ENCODE data around the gene CDKN2C. TPM values are rescaled to one million over a fixed set of nuclear protein-coding genes. Genes with fewer than 3 reads are reported as not detected.
A peak's percentile ranks its signal among the peaks of the same experiment; 100 is the strongest.

Gene CDKN2C
- total RNA-seq, 1 donor from 2014 or later = 12.8 TPM

DNA sequence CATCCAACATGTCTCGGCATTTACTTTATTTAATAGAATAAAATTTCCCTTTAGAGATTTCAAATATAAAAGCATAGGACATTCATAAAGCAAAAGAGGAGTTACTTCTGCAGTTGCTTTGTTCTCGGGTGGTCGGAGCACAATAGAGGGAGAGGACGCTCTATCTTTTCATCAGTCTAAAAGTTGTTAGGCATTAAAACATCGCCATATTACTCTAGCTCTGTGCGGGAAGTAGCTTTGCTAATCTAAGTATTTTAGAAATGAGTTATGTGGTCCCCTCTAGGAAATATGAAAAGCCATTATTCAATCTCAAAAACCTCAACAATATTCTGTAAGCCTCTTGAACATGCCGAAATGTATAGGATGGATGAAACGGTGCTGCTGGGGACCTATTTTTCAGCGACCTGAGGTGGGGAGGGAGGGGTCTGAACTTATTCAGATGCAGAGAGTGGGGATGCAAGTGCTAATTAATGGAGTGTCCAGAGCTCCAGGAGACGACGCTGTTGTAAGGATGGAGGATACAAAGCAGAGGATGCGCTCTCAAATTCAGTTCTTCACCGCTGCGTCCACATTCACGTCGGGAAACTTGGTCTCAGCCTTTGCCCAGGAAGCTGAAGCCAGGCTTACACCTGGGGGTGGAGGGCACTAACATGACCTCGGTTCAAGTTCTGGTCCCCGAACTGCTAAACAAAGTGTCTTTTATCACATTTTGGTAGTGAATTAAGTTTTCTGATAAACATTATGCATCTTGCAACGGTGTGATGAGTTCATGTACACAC, 6.3 kb downstream of the CDKN2C start:
- no peaks in the 10 kb centered on the region for H3K9me3 ChIP-seq (replicated peaks)
- peak overlapping the region; percentile 92 for H3K4me3 ChIP-seq
- TF ChIP-seq, protein P1, sequence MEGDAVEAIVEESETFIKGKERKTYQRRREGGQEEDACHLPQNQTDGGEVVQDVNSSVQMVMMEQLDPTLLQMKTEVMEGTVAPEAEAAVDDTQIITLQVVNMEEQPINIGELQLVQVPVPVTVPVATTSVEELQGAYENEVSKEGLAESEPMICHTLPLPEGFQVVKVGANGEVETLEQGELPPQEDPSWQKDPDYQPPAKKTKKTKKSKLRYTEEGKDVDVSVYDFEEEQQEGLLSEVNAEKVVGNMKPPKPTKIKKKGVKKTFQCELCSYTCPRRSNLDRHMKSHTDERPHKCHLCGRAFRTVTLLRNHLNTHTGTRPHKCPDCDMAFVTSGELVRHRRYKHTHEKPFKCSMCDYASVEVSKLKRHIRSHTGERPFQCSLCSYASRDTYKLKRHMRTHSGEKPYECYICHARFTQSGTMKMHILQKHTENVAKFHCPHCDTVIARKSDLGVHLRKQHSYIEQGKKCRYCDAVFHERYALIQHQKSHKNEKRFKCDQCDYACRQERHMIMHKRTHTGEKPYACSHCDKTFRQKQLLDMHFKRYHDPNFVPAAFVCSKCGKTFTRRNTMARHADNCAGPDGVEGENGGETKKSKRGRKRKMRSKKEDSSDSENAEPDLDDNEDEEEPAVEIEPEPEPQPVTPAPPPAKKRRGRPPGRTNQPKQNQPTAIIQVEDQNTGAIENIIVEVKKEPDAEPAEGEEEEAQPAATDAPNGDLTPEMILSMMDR (IDR thresholded peaks at IDR 0.05; ENCODE audit: borderline replicate concordance) = no peak
- intact Hi-C loops (cut with micrococcal nuclease) = no loop called here
- H3K36me3 ChIP-seq = no peaks in the 10 kb centered on the region
- H3K27me3 ChIP-seq (ENCODE audit: low read depth) = no peaks in the 10 kb centered on the region
- peaks cover 49% of the 10 kb centered on the region for H3K4me1 ChIP-seq
- DNase-seq = no peak
- peak overlapping the region; percentile 99 for H3K27ac ChIP-seq (replicated peaks)

DNA sequence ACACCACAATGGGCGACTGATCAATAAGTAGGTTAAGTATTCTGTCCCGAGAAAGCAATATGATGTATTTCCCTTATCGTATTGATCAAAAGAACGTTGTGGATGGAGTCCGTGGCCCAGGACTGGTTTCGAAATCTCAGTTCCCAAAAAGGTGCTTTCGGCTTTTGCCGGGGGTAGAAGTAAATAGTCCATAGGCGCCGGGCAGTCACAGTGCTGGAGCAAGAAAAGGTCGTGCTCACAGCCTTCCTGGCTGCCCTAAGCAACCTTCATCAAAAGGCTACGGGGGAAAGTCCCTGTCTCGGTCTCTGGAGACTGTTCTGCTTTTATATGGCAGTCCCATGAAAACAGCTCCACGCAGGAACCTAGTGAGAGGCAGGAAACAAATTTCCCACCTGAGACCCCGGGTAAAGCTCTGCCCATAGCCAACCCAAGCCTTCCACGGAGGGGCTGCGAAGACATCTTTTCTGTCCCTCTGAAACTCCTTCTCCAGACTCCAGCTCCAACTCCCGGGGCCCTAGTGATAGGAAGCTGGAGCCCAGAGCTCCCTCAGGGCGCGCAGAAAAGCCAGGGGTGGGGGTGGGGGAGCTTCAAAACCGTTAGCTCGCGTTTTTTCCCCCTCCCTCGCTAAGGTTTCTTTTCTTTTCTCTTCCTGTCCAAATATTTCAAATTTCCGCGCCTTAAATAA, 7.0 kb downstream of the CDKN2C start:
- intact Hi-C loops (cut with micrococcal nuclease) = no loop called here
- no peaks in the 10 kb centered on the region for H3K27me3 ChIP-seq (ENCODE audit: low read depth)
- TF ChIP-seq, protein P1 (IDR thresholded peaks at IDR 0.05; ENCODE audit: borderline replicate concordance) = no peak
- DNase-seq = no peak
- peaks cover 50% of the 10 kb centered on the region for H3K4me1 ChIP-seq
- no peaks in the 10 kb centered on the region for H3K36me3 ChIP-seq
- peak overlapping the region; percentile 99 for H3K27ac ChIP-seq (replicated peaks)
- H3K4me3 ChIP-seq = peak overlapping the region; percentile 92
- H3K9me3 ChIP-seq (replicated peaks) = no peaks in the 10 kb centered on the region

DNA sequence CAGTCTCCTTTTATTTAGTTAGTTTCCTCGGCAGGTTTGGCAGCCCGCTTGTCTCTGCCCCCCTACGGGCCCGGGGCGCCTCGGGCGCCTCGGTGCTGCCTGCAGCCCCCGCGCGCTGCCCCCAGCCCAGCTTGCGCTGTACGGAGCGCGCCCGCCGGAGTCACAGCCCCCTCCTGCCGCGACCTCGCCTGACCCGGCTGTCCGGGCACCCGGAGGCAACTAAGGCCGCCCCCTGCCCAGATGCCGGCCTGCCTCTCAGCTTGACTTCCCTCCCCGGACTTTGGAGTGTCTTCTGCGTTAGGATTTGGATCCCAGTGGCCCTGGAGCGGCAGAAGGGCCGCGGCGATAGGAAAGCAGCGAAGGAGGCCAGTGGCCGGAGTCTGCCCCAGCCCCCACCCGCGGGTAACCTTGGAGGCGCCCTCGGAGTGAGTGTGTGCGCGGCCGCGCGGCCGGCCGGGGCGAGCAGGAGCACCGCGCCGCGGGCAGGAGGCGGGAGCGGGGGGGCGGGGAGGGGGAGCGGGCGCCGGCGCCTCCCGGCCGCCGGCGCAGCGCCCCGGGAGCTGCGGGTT, 7.6 kb downstream of the CDKN2C start:
- H3K36me3 ChIP-seq = no peaks in the 10 kb centered on the region
- H3K9me3 ChIP-seq (replicated peaks) = no peaks in the 10 kb centered on the region
- DNase-seq = peak; percentile 76
- peak overlapping the region; percentile 99 for H3K27ac ChIP-seq (replicated peaks)
- intact Hi-C loops (cut with micrococcal nuclease) = no loop called here
- peaks cover 52% of the 10 kb centered on the region for H3K4me1 ChIP-seq
- TF ChIP-seq, protein P1 (IDR thresholded peaks at IDR 0.05; ENCODE audit: borderline replicate concordance) = no peak
- peak overlapping the region; percentile 92 for H3K4me3 ChIP-seq
- no peaks in the 10 kb centered on the region for H3K27me3 ChIP-seq (ENCODE audit: low read depth)

DNA sequence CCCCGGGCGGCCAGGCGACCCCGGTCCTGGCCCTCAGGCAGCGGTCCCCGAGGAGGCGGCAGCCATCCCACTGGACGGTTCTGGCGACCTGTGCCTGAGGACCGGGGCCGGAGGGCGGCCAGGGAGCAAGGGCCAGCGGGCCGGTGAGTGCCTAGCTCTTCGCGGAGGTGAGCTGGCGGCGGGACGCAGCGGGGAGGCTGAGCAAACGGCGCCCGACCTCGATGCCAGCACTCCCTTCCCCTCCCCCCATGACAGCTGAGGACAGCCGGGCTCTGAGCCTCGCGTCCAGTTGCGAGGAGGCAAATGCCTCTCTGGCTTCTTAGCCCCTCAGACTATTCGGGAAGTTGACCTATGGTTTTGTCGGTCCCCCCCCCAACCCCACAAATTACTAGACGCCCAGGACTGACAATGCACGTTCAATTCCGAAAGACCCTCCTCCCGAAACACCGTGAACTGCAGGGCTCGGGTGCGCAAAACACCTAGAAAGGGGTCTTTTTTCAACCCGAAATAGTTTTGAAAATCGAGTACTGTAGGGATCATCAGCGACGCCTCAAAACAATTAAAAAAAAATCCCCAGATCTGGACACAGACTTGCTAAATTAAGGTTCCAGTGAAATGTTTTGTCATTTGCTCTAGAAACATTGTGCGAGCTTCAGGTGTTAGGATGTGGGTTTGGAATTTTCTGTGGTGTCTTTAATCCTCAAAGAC, 8.3 kb downstream of the CDKN2C start:
- no peaks in the 10 kb centered on the region for H3K36me3 ChIP-seq
- intact Hi-C loops (cut with micrococcal nuclease) = no loop called here
- no peaks in the 10 kb centered on the region for H3K27me3 ChIP-seq (ENCODE audit: low read depth)
- H3K27ac ChIP-seq (replicated peaks) = peak overlapping the region; percentile 99
- no peaks in the 10 kb centered on the region for H3K9me3 ChIP-seq (replicated peaks)
- TF ChIP-seq, protein P1 (IDR thresholded peaks at IDR 0.05; ENCODE audit: borderline replicate concordance) = no peak
- H3K4me3 ChIP-seq = peak overlapping the region; percentile 92
- peaks cover 47% of the 10 kb centered on the region for H3K4me1 ChIP-seq
- DNase-seq = peak; percentile 67
